Measurements from ENCODE around the gene DROSHA. TPM values are rescaled to one million over a fixed set of nuclear protein-coding genes. Genes with fewer than 3 reads are reported as not detected.

Gene DROSHA
- total and polyA plus RNA-seq, 10 of the 15 experiments (the other 5 are each of a cell fraction or from before 2014, with no cell fraction given): 27.9 to 55.0 (median 37.6) TPM

GRCh38 chr5:31481531-31482165, 50.2 kb downstream of the DROSHA start:
- DNase-seq (ENCODE audit: low read depth, low spot score): no peak
- TF ChIP-seq NR2F1 (conservative IDR thresholded peaks at IDR 0.05): no peak
- no peak for TF ChIP-seq CBX5 (IDR thresholded peaks at IDR 0.05; ENCODE audit: low read depth)
- no peak for TF ChIP-seq HDAC2 (IDR thresholded peaks at IDR 0.05)
- TF ChIP-seq, protein P1, sequence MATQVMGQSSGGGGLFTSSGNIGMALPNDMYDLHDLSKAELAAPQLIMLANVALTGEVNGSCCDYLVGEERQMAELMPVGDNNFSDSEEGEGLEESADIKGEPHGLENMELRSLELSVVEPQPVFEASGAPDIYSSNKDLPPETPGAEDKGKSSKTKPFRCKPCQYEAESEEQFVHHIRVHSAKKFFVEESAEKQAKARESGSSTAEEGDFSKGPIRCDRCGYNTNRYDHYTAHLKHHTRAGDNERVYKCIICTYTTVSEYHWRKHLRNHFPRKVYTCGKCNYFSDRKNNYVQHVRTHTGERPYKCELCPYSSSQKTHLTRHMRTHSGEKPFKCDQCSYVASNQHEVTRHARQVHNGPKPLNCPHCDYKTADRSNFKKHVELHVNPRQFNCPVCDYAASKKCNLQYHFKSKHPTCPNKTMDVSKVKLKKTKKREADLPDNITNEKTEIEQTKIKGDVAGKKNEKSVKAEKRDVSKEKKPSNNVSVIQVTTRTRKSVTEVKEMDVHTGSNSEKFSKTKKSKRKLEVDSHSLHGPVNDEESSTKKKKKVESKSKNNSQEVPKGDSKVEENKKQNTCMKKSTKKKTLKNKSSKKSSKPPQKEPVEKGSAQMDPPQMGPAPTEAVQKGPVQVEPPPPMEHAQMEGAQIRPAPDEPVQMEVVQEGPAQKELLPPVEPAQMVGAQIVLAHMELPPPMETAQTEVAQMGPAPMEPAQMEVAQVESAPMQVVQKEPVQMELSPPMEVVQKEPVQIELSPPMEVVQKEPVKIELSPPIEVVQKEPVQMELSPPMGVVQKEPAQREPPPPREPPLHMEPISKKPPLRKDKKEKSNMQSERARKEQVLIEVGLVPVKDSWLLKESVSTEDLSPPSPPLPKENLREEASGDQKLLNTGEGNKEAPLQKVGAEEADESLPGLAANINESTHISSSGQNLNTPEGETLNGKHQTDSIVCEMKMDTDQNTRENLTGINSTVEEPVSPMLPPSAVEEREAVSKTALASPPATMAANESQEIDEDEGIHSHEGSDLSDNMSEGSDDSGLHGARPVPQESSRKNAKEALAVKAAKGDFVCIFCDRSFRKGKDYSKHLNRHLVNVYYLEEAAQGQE (IDR thresholded peaks at IDR 0.05; ENCODE audit: low read depth, low read length): no peak
- TF ChIP-seq BCL11A (IDR thresholded peaks at IDR 0.05; ENCODE audit: low read depth, low read length): no peak
- TF ChIP-seq MTA2 (IDR thresholded peaks at IDR 0.05; ENCODE audit: low read depth): no peak
- Histone ChIP-seq H3K9me3 (replicated peaks; ENCODE audit: control insufficient read depth, insufficient read depth, low read length) (no peaks in the 10 kb centered on the region), H3K36me3 (ENCODE audit: control insufficient read depth in 2 of 2, insufficient read depth in 2 of 2, low read length in 1 of 2) (peaks cover 1 to 10% of the 10 kb centered on the region in 2 experiments; a peak in 3 of 4 replicates), H4K20me1 (ENCODE audit: control insufficient read depth, insufficient read depth) (no peaks in the 10 kb centered on the region), H3K4me3 (no peak overlapping the region), H3K27me3 (replicated peaks in 1 of 2; ENCODE audit: control insufficient read depth in 2 of 2, insufficient read depth in 2 of 2, low read length in 1 of 2) (no peaks in the 10 kb centered on the region), H3K79me2 (ENCODE audit: control insufficient read depth, insufficient read depth, low read length) (no peaks in the 10 kb centered on the region), H3K9ac (ENCODE audit: control insufficient read depth, insufficient read depth, low read length) (no peak overlapping the region), H3K27ac (ENCODE audit: control insufficient read depth, insufficient read depth) (no peak overlapping the region), H3K4me1 (ENCODE audit: control insufficient read depth, insufficient read depth, low read length) (no peaks in the 10 kb centered on the region), H2AFZ (ENCODE audit: control insufficient read depth, low read depth, low read length) (no peak overlapping the region), H3K4me2 (ENCODE audit: control insufficient read depth, insufficient read depth) (no peak overlapping the region)
- WGBS (ENCODE audit: insufficient coverage, insufficient replicate concordance, low lambda C conversion rate, missing lambda C conversion rate): 88% methylated on average over 3 of the region's 3 CpGs
- no TSS peak for BruUV-seq (replicated peaks)
- in situ Hi-C loops (cut with MboI): no loop called here
- FAIRE-seq: peak; percentile 35
- SMC1A ChIA-PET (ENCODE audit: uncharacterized antibody, unreplicated experiment): no interaction called here
- intact Hi-C loops (cut with micrococcal nuclease; ENCODE audit: unreplicated experiment): no loop called here
- POLR2A ChIA-PET: no interaction called here
- RAD21 ChIA-PET (ENCODE audit: unreplicated experiment): no interaction called here
- CTCF ChIA-PET: no interaction called here
- ATAC-seq: no peak
